ENCODE results near the gene P2RY1.
A peak's percentile ranks its signal among the peaks of the same experiment; 100 is the strongest.
"Not testable (repeated sequence)": the region's sequence is repeated elsewhere in the genome, so short reads cannot be mapped to it uniquely, and the experiment has no call there.

The P2RY1 gene

GRCh38 chr3:152839511-152839910 lies 4.6 kb downstream of the P2RY1 start:
- no peak for DNase-seq

- DNase-seq: no peak
Measured at GRCh38 chr3:152841131-152841530, 6.2 kb downstream of the P2RY1 start.

- no peak for DNase-seq
Measured at GRCh38 chr3:152842413-152842812, 7.5 kb downstream of the P2RY1 start.

DNA sequence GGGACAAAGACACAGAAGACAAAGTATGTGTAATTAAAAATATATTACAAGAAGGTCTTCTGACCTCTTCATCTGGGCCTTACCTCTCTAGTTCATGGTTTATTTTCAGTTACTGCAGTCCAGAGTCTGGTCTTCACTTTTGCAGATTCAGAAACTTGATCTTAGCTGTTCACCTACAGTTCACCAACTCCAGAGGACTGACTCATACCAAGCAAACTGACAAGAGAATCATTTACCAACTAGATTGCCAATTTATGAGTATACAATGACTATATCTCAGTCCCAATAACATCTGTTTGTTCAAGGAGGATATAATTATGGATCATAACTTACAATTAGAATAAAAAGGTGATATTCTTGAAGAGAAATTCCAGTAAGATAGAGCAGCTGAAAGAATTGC lies 9.0 kb downstream of the P2RY1 start:
- no peak for DNase-seq

GRCh38 chr3:152846572-152847202 lies 11.8 kb downstream of the P2RY1 start:
- not testable (repeated sequence) for DNase-seq

- not testable (repeated sequence) for DNase-seq
Measured at GRCh38 chr3:152847599-152847998, 12.7 kb downstream of the P2RY1 start.

GRCh38 chr3:152849996-152850578 lies 15.2 kb downstream of the P2RY1 start:
- DNase-seq: no peak

GRCh38 chr3:152853196-152853595 lies 18.3 kb downstream of the P2RY1 start:
- no peak for DNase-seq

- DNase-seq: peak; percentile 95 to 96
Measured at GRCh38 chr3:152857082-152857481, 22.2 kb downstream of the P2RY1 start.

DNA sequence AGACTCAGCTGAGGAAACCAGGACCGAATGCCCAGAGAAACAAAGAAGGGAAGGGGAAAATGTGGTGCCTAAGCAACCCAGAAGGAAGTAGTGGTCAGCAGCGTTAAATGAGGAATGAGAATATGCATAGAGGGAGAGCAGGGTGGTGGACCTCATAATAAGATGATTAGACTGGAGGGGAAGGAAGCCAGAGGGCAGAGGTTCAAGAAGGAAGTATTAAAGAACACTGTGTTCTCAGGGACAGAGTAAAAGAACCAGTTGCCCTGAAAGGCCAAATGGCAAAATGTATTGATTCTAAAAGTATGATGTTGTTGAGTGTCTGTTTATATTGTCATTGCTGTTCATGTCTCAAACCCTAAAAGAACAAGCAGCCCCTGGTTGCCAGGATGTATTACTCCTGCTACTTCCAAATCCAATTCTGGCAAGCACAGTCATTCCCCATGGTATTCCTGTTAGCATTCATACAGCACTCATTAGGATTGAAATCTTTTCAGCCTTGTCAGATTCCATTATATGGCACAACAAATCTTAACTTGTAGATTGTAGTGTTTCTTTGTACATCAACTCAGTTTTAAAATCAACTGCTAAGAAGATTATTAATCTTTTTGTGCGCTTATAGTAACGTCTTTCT lies 23.4 kb downstream of the P2RY1 start:
- DNase-seq: peak; percentile 22 to 48

DNA sequence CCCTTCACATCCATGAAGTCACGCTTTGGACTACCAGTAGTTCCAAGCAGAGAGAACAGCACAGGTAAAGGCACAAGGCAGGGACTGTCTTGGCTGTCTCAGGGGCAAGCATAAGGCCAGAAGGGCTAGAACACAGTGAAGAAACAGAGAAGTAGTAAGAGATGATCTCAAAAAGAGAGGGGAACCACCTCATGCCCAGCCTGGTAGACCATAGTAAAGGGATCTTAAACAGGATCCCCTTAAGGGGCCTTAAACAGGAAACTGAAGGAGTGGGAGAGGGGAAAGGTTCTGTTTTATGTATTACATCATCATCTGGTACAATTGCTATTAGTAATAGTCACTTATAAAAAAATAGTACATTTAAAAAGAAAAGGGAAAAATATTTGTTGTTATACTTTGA lies 25.8 kb downstream of the P2RY1 start:
- peak; percentile 80 to 86 for DNase-seq

- DNase-seq: peak; percentile 89 to 98
Measured at GRCh38 chr3:152865668-152866245, 30.8 kb downstream of the P2RY1 start.

- peak; percentile 89 to 90 for DNase-seq
Measured at GRCh38 chr3:152870027-152870426, 35.1 kb downstream of the P2RY1 start.

- DNase-seq: not testable (repeated sequence)
Measured at GRCh38 chr3:152873314-152873713, 38.4 kb downstream of the P2RY1 start.

DNA sequence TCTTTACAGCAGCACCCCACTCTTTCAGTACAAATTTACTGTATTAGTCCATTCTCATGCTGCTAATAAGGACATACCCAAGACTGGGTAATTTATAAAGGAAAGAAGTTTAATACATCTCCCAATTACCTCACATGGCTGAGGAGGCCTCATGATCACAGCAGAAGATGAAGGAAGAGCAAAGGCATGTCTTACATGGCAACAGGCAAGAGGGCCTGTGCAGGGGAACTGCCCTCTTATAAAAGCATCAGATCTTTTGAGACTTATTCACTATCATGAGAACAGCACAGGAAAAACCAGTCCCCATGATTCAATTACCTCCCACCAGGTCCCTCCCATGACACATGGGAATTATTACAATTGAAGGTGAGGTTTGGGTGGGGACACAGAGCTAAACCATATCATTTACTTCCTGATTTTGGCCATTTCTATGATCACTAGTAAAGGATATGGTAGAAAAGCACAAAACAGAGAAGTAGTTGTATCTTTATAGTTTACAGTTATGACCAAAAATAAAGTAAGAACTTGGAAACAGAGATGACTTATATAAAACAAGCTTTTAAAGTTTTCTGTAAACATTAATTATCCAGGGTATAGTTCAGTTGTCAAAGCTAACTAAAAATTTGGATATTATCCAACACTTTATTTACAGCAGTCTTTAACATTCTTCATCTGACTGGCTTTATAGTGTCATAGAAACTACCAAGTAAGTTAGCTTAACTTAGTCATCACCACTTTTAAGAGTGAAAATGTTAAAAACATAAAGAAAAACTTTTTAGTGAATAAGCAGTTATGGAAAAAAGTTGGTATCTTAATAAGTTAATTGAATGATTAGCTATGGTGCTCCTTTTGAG lies 40.2 kb downstream of the P2RY1 start:
- no peak for DNase-seq

- DNase-seq: no peak
Measured at GRCh38 chr3:152879130-152879789, 44.3 kb downstream of the P2RY1 start.

GRCh38 chr3:152879790-152880174 lies 44.9 kb downstream of the P2RY1 start:
- no peak for DNase-seq

GRCh38 chr3:152885076-152885475 lies 50.1 kb downstream of the P2RY1 start:
- DNase-seq: peak; percentile 46 to 55

All from inflammatory macrophage (primary cell).